Heart left ventricle (tissue), 13 donors: ENCODE results near the gene WDR13.

Source experiments
- POLR2A ChIP-seq, 2 donors: fragments of 450-650 bp; IDR thresholded peaks; one replicate each; pipeline ENCODE4 v1.6.1; 2017; ENCODE audit warnings: antibody characterized with exemption in 2 of 2, mild to moderate bottlenecking in 2 of 2, moderate library complexity in 2 of 2
- TF ChIP-seq, protein P1 (sequence below), 12 donors: fragments of 200-600 bp; sonication (generic) in 4 of 12; IDR thresholded peaks; one replicate each; pipeline versions ENCODE4 v1.5.0 to v1.8.0; 2018 to 2022; ENCODE audit warnings: antibody characterized with exemption in 12 of 12, mild to moderate bottlenecking in 5 of 12
- donor health status: ischemic (EF 13 %, LVEDD 7.1; RV severe dilation, severe dysfunction).
- donor health status: DM: no; HTN: yes; CAD: no.
- donor health status: DM: no; HTN: no; CAD: no.
- donor health status: ischemic (EF 25% LVEDD 6.9; RV normal size, moderate dysfunction).
- donor health status: ischemic (EF 25% LVEDD 5.7; RV mildly dilated, moderate dysfunction).
- donor health status: ischemic (EF 35%, LVEDD 5.7; RV mildly dilated, moderate dysfunction).
- donor health status: nonischemic (EF 11% LVEDD 7.7; RV severe dilation, severe dysfunction).
- donor health status: DM: yes; HTN: yes; CAD: no.
- donor health status: PGD.
- donor health status: ischemic (EF 29% LVEDD 5.4; RV normal size, mild dysfunction).
- donor health status: nonischemic (EF 23%, LVEDD 6.1; RV moderate dilation, normal function).

DNA sequence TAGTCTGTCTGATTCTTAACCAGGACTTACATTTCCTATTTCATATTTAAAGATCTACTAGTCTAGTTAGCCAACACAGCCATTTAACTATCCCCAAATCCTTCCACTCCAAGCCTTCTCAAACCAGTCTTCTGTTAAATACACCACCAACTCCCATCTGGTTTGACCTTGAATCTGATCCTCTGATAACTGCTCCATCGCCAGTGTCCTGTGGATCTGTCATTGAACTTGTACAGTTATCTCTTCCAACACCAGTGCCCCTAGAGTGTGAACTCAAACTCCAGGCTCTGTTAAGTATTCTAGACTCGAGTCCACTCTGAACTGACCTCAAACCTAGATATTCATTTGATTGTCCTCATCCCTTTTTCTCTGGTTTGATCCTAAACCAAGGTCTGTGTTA, 14.4 kb downstream of the WDR13 start:
- TF ChIP-seq, protein P1, sequence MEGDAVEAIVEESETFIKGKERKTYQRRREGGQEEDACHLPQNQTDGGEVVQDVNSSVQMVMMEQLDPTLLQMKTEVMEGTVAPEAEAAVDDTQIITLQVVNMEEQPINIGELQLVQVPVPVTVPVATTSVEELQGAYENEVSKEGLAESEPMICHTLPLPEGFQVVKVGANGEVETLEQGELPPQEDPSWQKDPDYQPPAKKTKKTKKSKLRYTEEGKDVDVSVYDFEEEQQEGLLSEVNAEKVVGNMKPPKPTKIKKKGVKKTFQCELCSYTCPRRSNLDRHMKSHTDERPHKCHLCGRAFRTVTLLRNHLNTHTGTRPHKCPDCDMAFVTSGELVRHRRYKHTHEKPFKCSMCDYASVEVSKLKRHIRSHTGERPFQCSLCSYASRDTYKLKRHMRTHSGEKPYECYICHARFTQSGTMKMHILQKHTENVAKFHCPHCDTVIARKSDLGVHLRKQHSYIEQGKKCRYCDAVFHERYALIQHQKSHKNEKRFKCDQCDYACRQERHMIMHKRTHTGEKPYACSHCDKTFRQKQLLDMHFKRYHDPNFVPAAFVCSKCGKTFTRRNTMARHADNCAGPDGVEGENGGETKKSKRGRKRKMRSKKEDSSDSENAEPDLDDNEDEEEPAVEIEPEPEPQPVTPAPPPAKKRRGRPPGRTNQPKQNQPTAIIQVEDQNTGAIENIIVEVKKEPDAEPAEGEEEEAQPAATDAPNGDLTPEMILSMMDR (IDR thresholded peaks at IDR 0.05): no peak
- TF ChIP-seq POLR2A (IDR thresholded peaks at IDR 0.05): no peak
